NT2/D1 (cell line): ENCODE results near the gene PPP1R17.

Experiments used
- YY1 ChIP-seq: IDR thresholded peaks from 2 replicates; pipeline ENCODE4 v1.6.1; 2011; ENCODE audit not compliant: insufficient read length, insufficient read depth
- ZNF274 ChIP-seq: IDR thresholded peaks from 2 replicates; pipeline ENCODE4 v1.6.1; 2011; ENCODE audit warnings: mild to moderate bottlenecking, low read depth, low read length

DNA sequence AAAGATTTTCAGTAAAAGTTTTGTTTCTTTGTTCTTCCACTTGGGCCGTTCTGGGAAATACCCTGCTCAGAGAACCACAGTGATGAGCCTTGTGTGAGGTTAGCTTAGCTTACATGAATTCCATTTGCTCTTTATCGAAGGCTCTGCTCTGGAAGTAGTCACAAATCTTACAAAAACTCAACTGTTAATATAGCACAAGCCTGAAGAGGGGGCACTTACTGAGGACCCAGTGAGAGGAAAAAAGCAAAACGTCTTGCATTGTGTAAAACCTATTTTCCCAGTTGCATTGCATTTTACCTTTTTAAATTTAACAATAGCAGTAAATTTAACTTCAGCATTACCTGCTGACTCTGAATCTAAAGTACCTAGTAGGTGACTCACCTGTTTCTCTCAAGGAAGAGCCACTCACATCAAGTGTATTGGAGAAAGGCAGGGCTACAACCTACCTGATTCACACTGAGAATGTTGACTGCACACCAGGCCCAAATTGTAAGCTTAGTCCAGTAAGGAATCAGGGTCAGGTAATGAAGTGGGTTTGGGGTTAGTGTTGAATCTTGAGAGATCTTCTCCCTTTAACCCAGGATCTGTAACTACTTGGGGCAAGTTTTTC is 42.3 kb downstream of the PPP1R17 start:
- TF ChIP-seq YY1 = no peak
- TF ChIP-seq ZNF274 = no peak
